ENCODE measurements around the gene SNRPA1. TPM values are rescaled to one million over a fixed set of nuclear protein-coding genes. Genes with fewer than 3 reads are reported as not detected.

Gene SNRPA1
- total and polyA plus RNA-seq, 7 donors: 26.0 to 76.3 (median 40.5) TPM

- 67 to 82% methylated on average over 21 of the region's 21 CpGs for WGBS, 2 donors
- TF ChIP-seq CTCF (IDR thresholded peaks at IDR 0.05): no peak
- no peak for TF ChIP-seq EP300 (IDR thresholded peaks at IDR 0.05)
- no peak for TF ChIP-seq POLR2AphosphoS5 (IDR thresholded peaks at IDR 0.05)
- no peak for TF ChIP-seq POLR2A (IDR thresholded peaks at IDR 0.05)
Measured at GRCh38 chr15:101323793-101324523, 28.9 kb upstream of the SNRPA1 start.

GRCh38 chr15:101322854-101323477, 27.9 kb upstream of the SNRPA1 start:
- no peak overlapping the region for H3K27ac ChIP-seq
- H3K27me3 ChIP-seq: peaks cover 0 to 27% (median 11%) of the 10 kb centered on the region in 3 donors
- no peak overlapping the region for H3K4me3 ChIP-seq
- DNase-seq: no peak
- 88 to 90% methylated on average over 17 of the region's 17 CpGs for WGBS, 2 donors
- intact Hi-C loops (cut with DNase I): no loop called here
- no peaks in the 10 kb centered on the region for H3K4me1 ChIP-seq
- H3K9me3 ChIP-seq: no peaks in the 10 kb centered on the region
- no peaks in the 10 kb centered on the region for H3K36me3 ChIP-seq
- no peak for TF ChIP-seq POLR2AphosphoS5 (IDR thresholded peaks at IDR 0.05)
- no peak for TF ChIP-seq POLR2A (IDR thresholded peaks at IDR 0.05)
- no peak for TF ChIP-seq EP300 (IDR thresholded peaks at IDR 0.05)
- TF ChIP-seq CTCF (IDR thresholded peaks at IDR 0.05): no peak

More at GRCh38 chr15:101323793-101324523, 28.9 kb upstream of the SNRPA1 start:
- no peaks in the 10 kb centered on the region for H3K36me3 ChIP-seq
- no peak overlapping the region for H3K4me3 ChIP-seq
- no peak for DNase-seq
- no peaks in the 10 kb centered on the region for H3K9me3 ChIP-seq
- no peak overlapping the region for H3K27ac ChIP-seq
- intact Hi-C loops (cut with DNase I): no loop called here
- H3K4me1 ChIP-seq: no peaks in the 10 kb centered on the region
- peaks cover 0 to 24% (median 11%) of the 10 kb centered on the region in 3 donors for H3K27me3 ChIP-seq

- peaks cover 0 to 27% (median 11%) of the 10 kb centered on the region in 3 donors for H3K27me3 ChIP-seq
- H3K36me3 ChIP-seq: no peaks in the 10 kb centered on the region
- intact Hi-C loops (cut with DNase I): no loop called here
- 91 to 94% methylated on average over 21 of the region's 21 CpGs for WGBS, 2 donors
- no peak for DNase-seq
- H3K9me3 ChIP-seq: no peaks in the 10 kb centered on the region
- H3K27ac ChIP-seq: no peak overlapping the region
- no peak overlapping the region for H3K4me3 ChIP-seq
- TF ChIP-seq EP300 (IDR thresholded peaks at IDR 0.05) (no peak), POLR2A (IDR thresholded peaks at IDR 0.05) (no peak), POLR2AphosphoS5 (IDR thresholded peaks at IDR 0.05) (no peak)
- no peaks in the 10 kb centered on the region for H3K4me1 ChIP-seq
Measured at GRCh38 chr15:101322016-101322695, 27.1 kb upstream of the SNRPA1 start.

- intact Hi-C loops (cut with DNase I): no loop called here
- Histone ChIP-seq H3K36me3 (no peaks in the 10 kb centered on the region), H3K4me1 (no peaks in the 10 kb centered on the region), H3K27me3 (peaks cover 0 to 27% (median 11%) of the 10 kb centered on the region in 3 donors), H3K9me3 (no peaks in the 10 kb centered on the region), H3K4me3 (no peak overlapping the region), H3K27ac (no peak overlapping the region)
- peak; percentile 79 for DNase-seq
- WGBS, 2 donors: 36 to 82% methylated on average over 21 of the region's 21 CpGs
- TF ChIP-seq CTCF (IDR thresholded peaks at IDR 0.05) (peak in 1 of 4 experiments; percentile 20), POLR2A (IDR thresholded peaks at IDR 0.05) (no peak)
Measured at GRCh38 chr15:101320501-101321052, 25.5 kb upstream of the SNRPA1 start.

- 56 to 81% methylated on average over 7 of the region's 7 CpGs for WGBS, 2 donors
- TF ChIP-seq EP300 (IDR thresholded peaks at IDR 0.05) (no peak), POLR2A (IDR thresholded peaks at IDR 0.05) (no peak)
- Histone ChIP-seq H3K4me1 (no peaks in the 10 kb centered on the region), H3K4me3 (no peak overlapping the region), H3K9me3 (no peaks in the 10 kb centered on the region), H3K36me3 (no peaks in the 10 kb centered on the region), H3K27me3 (peaks cover 0 to 27% (median 11%) of the 10 kb centered on the region in 3 donors), H3K27ac (no peak overlapping the region)
- DNase-seq: no peak
- intact Hi-C loops (cut with DNase I): no loop called here
Measured at GRCh38 chr15:101318839-101319238, 23.8 kb upstream of the SNRPA1 start.

All from sigmoid colon (tissue), 7 donors.